ENCODE results near the gene P2RX7. TPM values are rescaled to one million over a fixed set of nuclear protein-coding genes. Genes with fewer than 3 reads are reported as not detected.

The P2RX7 gene
- polyA plus RNA-seq, 3 donors, result 12.3 to 66.3 (median 20.5) TPM

DNA sequence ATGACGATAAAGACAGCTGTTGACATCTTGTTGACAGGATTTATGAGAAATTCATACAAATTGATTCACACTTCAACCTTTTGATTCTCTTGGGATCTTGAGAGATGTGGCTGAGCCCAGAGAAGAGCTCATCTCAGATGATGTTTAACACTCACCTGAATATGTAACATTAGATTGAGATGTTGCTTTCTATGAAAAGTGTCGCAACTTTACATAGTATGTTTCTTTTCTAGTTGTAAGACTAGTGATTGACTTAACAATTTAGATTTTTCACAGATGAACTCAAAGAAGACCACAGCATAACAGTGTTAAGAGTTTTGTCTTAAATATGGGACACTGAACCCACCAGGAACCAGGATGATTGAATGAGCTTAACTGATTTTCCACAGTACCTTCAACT, 40.6 kb upstream of the P2RX7 start:
- no peaks in the 10 kb centered on the region for H3K79me2 ChIP-seq (ENCODE audit: insufficient read depth, low read length)
- no peak overlapping the region for H3K9ac ChIP-seq (ENCODE audit: insufficient read depth, low read length, poor library complexity, severe bottlenecking)
- no peaks in the 10 kb centered on the region for H4K20me1 ChIP-seq (ENCODE audit: insufficient read depth, low read length)
- DNase-seq, result no peak
- H3K4me3 ChIP-seq (replicated peaks in 1 of 3; ENCODE audit: low read depth in 2 of 3, low read length in 3 of 3), result no peak overlapping the region
- H3K36me3 ChIP-seq (replicated peaks in 1 of 2; ENCODE audit: control insufficient read depth in 1 of 2, insufficient read depth in 2 of 2, low read length in 2 of 2), result no peaks in the 10 kb centered on the region
- Mint-ChIP-seq H3K36me3 (no peaks in the 10 kb centered on the region), H3K9me3 (peaks cover 2 to 10% (median 4%) of the 10 kb centered on the region in 7 donors), H3K4me3 (no peak overlapping the region), H3K27me3 (ENCODE audit: low read depth in 3 of 3) (peaks cover 7 to 14% (median 7%) of the 10 kb centered on the region in 3 donors), H3K27ac (no peak overlapping the region), H3K4me1 (peaks cover 45% of the 10 kb centered on the region)
- no peaks in the 10 kb centered on the region for H3K9me3 ChIP-seq (replicated peaks in 1 of 2; ENCODE audit: control insufficient read depth in 1 of 2, insufficient read depth in 1 of 2, low read length in 2 of 2)
- no peak overlapping the region for H3K27ac ChIP-seq (ENCODE audit: low read depth in 1 of 2, low read length in 2 of 2)
- H2AFZ ChIP-seq (ENCODE audit: insufficient read depth, low read depth, low read length, poor library complexity, severe bottlenecking), result no peak overlapping the region
- intact Hi-C loops (cut with micrococcal nuclease), result no loop called here
- H3K4me2 ChIP-seq (replicated peaks; ENCODE audit: extremely low read depth, low read length, poor library complexity, severe bottlenecking), result no peak overlapping the region
- H3K4me1 ChIP-seq (ENCODE audit: control insufficient read depth in 1 of 2, insufficient read depth in 2 of 2, low read length in 2 of 2), result peaks cover 33 to 37% of the 10 kb centered on the region in 2 donors
- TF ChIP-seq CTCF (IDR thresholded peaks at IDR 0.05), result no peak
- no peaks in the 10 kb centered on the region for H3K27me3 ChIP-seq (ENCODE audit: control insufficient read depth in 2 of 2, insufficient read depth in 2 of 2, low read length in 2 of 2)
- no CpG with 5 or more reads among the region's 2 CpGs for WGBS (ENCODE audit: insufficient coverage)

DNA sequence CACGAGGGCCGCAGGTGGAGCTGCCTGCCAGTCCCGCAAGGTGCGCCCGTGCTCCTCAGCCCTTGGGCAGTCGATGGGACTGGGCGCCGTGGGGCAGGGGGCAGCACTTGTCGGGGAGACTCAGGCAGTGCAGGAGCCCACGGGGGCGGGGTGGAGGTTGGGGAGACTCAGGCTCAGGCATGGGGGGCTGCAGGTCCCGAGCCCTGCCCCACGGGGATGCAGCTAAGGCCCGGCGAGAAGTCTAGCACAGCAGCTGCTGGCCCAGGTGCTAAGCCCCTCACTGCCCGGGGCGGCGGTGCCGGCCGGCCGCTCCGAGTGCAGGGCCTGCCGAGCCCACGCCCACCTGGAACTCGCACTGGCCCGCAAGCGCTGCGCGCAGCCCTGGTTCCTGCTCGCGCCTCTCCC, 39.2 kb upstream of the P2RX7 start:
- Mint-ChIP-seq H3K36me3 (no peaks in the 10 kb centered on the region), H3K27me3 (ENCODE audit: low read depth in 3 of 3) (peaks cover 7 to 14% (median 7%) of the 10 kb centered on the region in 3 donors), H3K4me1 (peaks cover 32% of the 10 kb centered on the region), H3K27ac (no peak overlapping the region), H3K9me3 (peaks cover 2 to 10% (median 4%) of the 10 kb centered on the region in 7 donors), H3K4me3 (no peak overlapping the region)
- H3K4me2 ChIP-seq (replicated peaks; ENCODE audit: extremely low read depth, low read length, poor library complexity, severe bottlenecking), result no peak overlapping the region
- H3K4me3 ChIP-seq (replicated peaks in 1 of 3; ENCODE audit: low read depth in 2 of 3, low read length in 3 of 3), result no peak overlapping the region
- H3K36me3 ChIP-seq (replicated peaks in 1 of 2; ENCODE audit: control insufficient read depth in 1 of 2, insufficient read depth in 2 of 2, low read length in 2 of 2), result no peaks in the 10 kb centered on the region
- no peaks in the 10 kb centered on the region for H3K27me3 ChIP-seq (ENCODE audit: control insufficient read depth in 2 of 2, insufficient read depth in 2 of 2, low read length in 2 of 2)
- intact Hi-C loops (cut with micrococcal nuclease), result no loop called here
- H2AFZ ChIP-seq (ENCODE audit: insufficient read depth, low read depth, low read length, poor library complexity, severe bottlenecking), result no peak overlapping the region
- no peak for DNase-seq
- H3K9me3 ChIP-seq (replicated peaks in 1 of 2; ENCODE audit: control insufficient read depth in 1 of 2, insufficient read depth in 1 of 2, low read length in 2 of 2), result no peaks in the 10 kb centered on the region
- H3K27ac ChIP-seq (ENCODE audit: low read depth in 1 of 2, low read length in 2 of 2), result no peak overlapping the region
- WGBS (ENCODE audit: insufficient coverage), result 99% methylated on average over 28 of the region's 31 CpGs
- H4K20me1 ChIP-seq (ENCODE audit: insufficient read depth, low read length), result no peaks in the 10 kb centered on the region
- no peak for TF ChIP-seq CTCF (IDR thresholded peaks at IDR 0.05)
- no peak overlapping the region for H3K9ac ChIP-seq (ENCODE audit: insufficient read depth, low read length, poor library complexity, severe bottlenecking)
- no peaks in the 10 kb centered on the region for H3K79me2 ChIP-seq (ENCODE audit: insufficient read depth, low read length)
- peaks cover 21 to 23% of the 10 kb centered on the region in 2 donors for H3K4me1 ChIP-seq (ENCODE audit: control insufficient read depth in 1 of 2, insufficient read depth in 2 of 2, low read length in 2 of 2)
